Measurements from ENCODE around the gene SVEP1. TPM values are rescaled to one million over a fixed set of nuclear protein-coding genes. Genes with fewer than 3 reads are reported as not detected.

SVEP1 gene
- total RNA-seq (10 to 100 TPM in 3 of 4 donors, 1 to 10 TPM in 1; 5.5 to 16.3 (median 13.5) TPM), polyA plus RNA-seq (1 to 10 TPM in 2 of 3 donors, under 1 TPM in 1; 0.78 to 1.9 (median 1.0) TPM)
- long read RNA-seq, donor 1, partial matches to known transcripts = 1 of 1 reads
- long read RNA-seq, donor 1, other reads (novel, unspliced or antisense) = 0 of 1 reads
- long read RNA-seq, donor 2, partial matches to known transcripts = 2 of 2 reads
- long read RNA-seq, donor 2, other reads (novel, unspliced or antisense) = 0 of 2 reads

DNA sequence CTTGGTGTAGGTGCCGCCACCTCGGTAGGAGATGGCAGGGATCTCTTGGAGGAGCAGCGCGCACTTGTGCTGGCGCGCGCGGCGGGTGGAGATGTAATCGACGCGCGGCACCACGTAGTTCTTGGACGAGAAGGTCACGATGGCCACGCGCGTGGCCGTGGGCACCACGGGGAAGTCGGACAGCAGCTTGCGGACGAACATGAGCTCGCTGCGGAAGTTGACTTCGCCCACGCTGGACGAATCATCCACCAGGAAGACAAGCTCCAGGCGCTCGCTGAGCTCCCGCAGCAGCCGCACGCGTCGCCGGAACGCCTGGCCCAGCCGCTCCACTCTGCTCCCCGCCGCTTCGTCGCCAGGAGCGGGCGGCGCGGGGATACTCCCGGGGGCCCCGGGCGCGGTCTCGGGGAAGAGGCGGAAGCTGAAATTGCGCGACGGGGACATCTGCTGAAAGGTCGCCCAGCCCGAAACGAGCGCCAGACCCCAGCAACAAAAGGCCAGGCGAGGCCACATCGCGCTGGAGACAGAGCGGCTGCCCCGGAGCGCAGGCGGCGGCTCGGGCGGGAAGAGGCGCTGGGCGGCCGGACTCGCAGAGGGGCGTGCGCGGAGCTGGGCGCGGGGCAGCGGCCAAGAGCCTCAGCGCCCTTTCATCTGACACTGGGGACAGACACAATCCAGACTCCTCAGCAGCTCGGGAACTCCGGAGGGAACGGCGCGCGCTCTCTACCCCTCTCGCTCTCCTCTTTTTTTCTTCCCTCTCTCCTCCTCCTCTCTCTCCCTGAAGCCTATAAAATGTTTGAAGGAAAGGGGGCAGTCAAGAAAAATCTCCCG is at the start of gene SVEP1:
Gene SVEP1 (minus strand): TSS at position 708 of the 828 bp plus-strand sequence. CDS start 198 bp downstream, at position 510.
- peaks cover 3 to 39% (median 10%) of the 10 kb centered on the region in 3 donors for H3K27me3 ChIP-seq (ENCODE audit: insufficient read depth in 3 of 3, low read length in 2 of 3)
- H3K36me3 ChIP-seq (ENCODE audit: insufficient read depth in 1 of 2, low read depth in 1 of 2) = no peaks in the 10 kb centered on the region
- TF ChIP-seq, protein P1, sequence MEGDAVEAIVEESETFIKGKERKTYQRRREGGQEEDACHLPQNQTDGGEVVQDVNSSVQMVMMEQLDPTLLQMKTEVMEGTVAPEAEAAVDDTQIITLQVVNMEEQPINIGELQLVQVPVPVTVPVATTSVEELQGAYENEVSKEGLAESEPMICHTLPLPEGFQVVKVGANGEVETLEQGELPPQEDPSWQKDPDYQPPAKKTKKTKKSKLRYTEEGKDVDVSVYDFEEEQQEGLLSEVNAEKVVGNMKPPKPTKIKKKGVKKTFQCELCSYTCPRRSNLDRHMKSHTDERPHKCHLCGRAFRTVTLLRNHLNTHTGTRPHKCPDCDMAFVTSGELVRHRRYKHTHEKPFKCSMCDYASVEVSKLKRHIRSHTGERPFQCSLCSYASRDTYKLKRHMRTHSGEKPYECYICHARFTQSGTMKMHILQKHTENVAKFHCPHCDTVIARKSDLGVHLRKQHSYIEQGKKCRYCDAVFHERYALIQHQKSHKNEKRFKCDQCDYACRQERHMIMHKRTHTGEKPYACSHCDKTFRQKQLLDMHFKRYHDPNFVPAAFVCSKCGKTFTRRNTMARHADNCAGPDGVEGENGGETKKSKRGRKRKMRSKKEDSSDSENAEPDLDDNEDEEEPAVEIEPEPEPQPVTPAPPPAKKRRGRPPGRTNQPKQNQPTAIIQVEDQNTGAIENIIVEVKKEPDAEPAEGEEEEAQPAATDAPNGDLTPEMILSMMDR (IDR thresholded peaks at IDR 0.05) = no peak
- peak within 1 kb of the TSS; percentile 62 for H3K4me3 ChIP-seq
- H3K9me3 ChIP-seq = no peaks in the 10 kb centered on the region
- peak; percentile 15 to 69 (median 46) for ATAC-seq
- WGBS, 3 donors = 0 to 1% (median 1%) methylated on average over 89 of the region's 89 CpGs
- H3K27ac ChIP-seq = peak within 1 kb of the TSS; percentile 58
- peak; percentile 67 to 76 for DNase-seq
- no peaks in the 10 kb centered on the region for H3K4me1 ChIP-seq
- intact Hi-C loops (cut with DNase I) = no loop called here

DNA sequence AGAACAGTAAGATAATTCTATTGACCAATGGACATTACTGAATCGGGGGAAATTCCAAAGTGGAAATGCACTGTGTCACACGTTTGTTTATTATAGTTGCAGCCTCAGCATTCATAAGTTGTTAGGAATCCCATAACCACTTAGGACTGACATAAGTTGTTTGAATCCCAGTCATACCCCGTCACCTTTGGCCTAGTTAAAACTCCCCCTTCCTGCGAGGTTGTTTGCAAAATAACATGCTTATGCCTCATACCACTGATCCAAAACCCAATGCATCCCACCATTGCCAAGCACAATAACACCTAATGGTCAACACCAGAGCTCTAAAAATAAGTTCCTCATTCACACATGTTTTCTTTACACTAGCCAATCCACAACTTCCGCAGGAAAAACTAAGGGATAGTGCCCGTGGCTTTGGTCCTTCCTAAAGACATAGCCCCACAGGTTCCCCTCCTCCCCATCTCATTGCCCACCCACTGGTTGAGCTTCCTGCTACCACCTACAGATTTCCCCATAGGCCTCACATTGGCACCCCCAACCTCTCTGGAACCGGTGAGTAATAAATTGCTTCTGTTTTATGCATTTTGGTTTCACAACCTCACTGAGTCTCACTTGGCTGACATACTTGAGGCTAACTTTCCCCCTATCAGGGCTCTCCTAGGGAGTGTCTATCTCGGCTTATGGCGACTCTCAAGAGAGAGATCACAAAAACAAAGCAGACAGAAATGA is 46.7 kb upstream of the SVEP1 start:
- DNase-seq (no peak), ATAC-seq (peak in 1 of 4 donors; percentile 36)
- H3K4me1 ChIP-seq = no peaks in the 10 kb centered on the region
- no peak overlapping the region for H3K27ac ChIP-seq
- TF ChIP-seq, protein P1 (IDR thresholded peaks at IDR 0.05) = no peak
- H3K36me3 ChIP-seq (ENCODE audit: insufficient read depth in 1 of 2, low read depth in 1 of 2) = no peaks in the 10 kb centered on the region
- H3K9me3 ChIP-seq = no peaks in the 10 kb centered on the region
- 63 to 71% (median 67%) methylated on average over 9 of the region's 9 CpGs for WGBS, 3 donors
- intact Hi-C loops (cut with DNase I) = no loop called here
- no peaks in the 10 kb centered on the region for H3K27me3 ChIP-seq (ENCODE audit: insufficient read depth in 3 of 3, low read length in 2 of 3)
- no peak overlapping the region for H3K4me3 ChIP-seq

DNA sequence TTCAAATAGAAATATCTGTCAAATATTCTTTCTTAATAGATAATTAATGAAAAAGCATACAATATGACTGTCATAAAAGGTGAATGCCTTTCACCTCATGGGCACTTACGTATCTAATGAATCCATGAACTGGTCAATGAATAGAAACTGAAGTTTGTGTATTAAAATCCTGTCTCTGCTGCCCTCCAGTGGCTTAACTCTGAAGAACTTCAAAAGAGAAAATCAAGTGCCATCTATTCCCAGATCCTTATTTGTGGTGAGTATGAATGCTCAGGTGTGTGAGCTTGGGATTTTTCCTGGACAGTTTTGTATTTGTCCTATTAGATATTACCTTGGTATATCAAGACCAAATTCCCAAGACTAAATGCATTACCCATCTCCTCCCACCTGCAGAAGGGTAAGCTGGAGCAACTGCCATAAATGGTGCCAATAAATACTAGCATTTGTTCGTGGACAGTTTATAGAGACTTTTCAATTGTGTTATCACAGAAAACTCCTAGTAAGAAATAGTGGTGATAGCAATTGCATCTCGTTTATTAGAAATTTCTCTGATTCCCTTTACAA is 44.0 kb upstream of the SVEP1 start:
- Histone ChIP-seq H3K4me3 (no peak overlapping the region), H3K27ac (no peak overlapping the region), H3K27me3 (ENCODE audit: insufficient read depth in 3 of 3, low read length in 2 of 3) (no peaks in the 10 kb centered on the region), H3K36me3 (ENCODE audit: insufficient read depth in 1 of 2, low read depth in 1 of 2) (no peaks in the 10 kb centered on the region), H3K9me3 (no peaks in the 10 kb centered on the region), H3K4me1 (no peaks in the 10 kb centered on the region)
- intact Hi-C loops (cut with DNase I) = loop anchor here (5.0 kb wide), 1 partner anchor 441 kb away; no protein-coding TSS in a partner anchor
- TF ChIP-seq, protein P1 (IDR thresholded peaks at IDR 0.05) = peak; percentile 65
- no peak for DNase-seq
- peak in 2 of 4 donors; percentile 42 to 58 for ATAC-seq
- 26 to 34% (median 30%) methylated on average over 3 of the region's 3 CpGs for WGBS, 3 donors

DNA sequence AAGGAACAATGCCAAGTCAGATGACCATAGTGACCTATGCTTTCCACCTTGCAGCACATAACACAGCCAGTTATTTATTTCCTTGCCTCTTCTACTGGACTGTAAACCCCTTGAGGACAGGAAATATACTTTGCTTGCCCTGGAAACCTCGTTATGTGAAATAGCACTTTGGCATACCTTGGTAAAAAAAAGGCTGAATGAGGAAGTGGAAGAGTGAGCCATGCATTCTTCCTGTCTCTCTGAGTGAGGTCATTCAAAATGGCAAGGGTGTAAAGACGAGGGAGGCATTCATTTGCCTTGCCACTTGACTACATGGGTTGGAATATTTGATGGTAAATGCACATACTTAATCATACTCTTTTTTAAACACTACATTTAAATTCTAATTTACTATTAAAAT is 42.8 kb upstream of the SVEP1 start:
- Histone ChIP-seq H3K4me3 (no peak overlapping the region), H3K9me3 (no peaks in the 10 kb centered on the region), H3K36me3 (ENCODE audit: insufficient read depth in 1 of 2, low read depth in 1 of 2) (no peaks in the 10 kb centered on the region), H3K27me3 (ENCODE audit: insufficient read depth in 3 of 3, low read length in 2 of 3) (no peaks in the 10 kb centered on the region), H3K27ac (no peak overlapping the region), H3K4me1 (no peaks in the 10 kb centered on the region)
- DNase-seq (no peak), ATAC-seq (no peak)
- 67 to 78% (median 69%) methylated on average over 2 of the region's 2 CpGs for WGBS, 3 donors
- intact Hi-C loops (cut with DNase I) = loop anchor here (5.0 kb wide), 1 partner anchor 440 kb away; no protein-coding TSS in a partner anchor
- TF ChIP-seq, protein P1 (IDR thresholded peaks at IDR 0.05) = no peak
